ENCODE data around the gene TBXAS1.

Gene TBXAS1

GRCh38 chr7:140056431-140057142 lies 227.5 kb downstream of the TBXAS1 start:
- ChIA-PET POLR2A (no interaction called here), CTCF (no interaction called here)
- no peak for DNase-seq (ENCODE audit: extremely low spot score)
- no peak for TF ChIP-seq CTCF (IDR thresholded peaks at IDR 0.05; ENCODE audit: control extremely low read depth, extremely low read depth, low read depth, missing control alignments)

GRCh38 chr7:140057143-140057535 lies 228.1 kb downstream of the TBXAS1 start:
- POLR2A ChIA-PET = no interaction called here
- no peak for TF ChIP-seq CTCF (IDR thresholded peaks at IDR 0.05; ENCODE audit: control extremely low read depth, extremely low read depth, low read depth, missing control alignments)
- CTCF ChIA-PET = no interaction called here
- no peak for DNase-seq (ENCODE audit: extremely low spot score)

- CTCF ChIA-PET = no interaction called here
- TF ChIP-seq CTCF (IDR thresholded peaks at IDR 0.05; ENCODE audit: control extremely low read depth, extremely low read depth, low read depth, missing control alignments) = no peak
- DNase-seq (ENCODE audit: extremely low spot score) = no peak
- POLR2A ChIA-PET = no interaction called here
These were observed 229.5 kb downstream of the TBXAS1 start for GRCh38 chr7:140058517-140058916.

GRCh38 chr7:140059273-140060242 lies 230.5 kb downstream of the TBXAS1 start:
- no peak for TF ChIP-seq CTCF (IDR thresholded peaks at IDR 0.05; ENCODE audit: control extremely low read depth, extremely low read depth, low read depth, missing control alignments)
- no peak for DNase-seq (ENCODE audit: extremely low spot score)
- ChIA-PET POLR2A (no interaction called here), CTCF (interaction anchor here (1.2 kb wide), 1 partner anchor 413 kb away, joined by 3 read pairs; no protein-coding TSS in a partner anchor)

GRCh38 chr7:140060243-140060630 lies 231.2 kb downstream of the TBXAS1 start:
- POLR2A ChIA-PET = no interaction called here
- CTCF ChIA-PET = interaction anchor here (1.2 kb wide), 1 partner anchor 414 kb away, joined by 3 read pairs; no protein-coding TSS in a partner anchor
- DNase-seq (ENCODE audit: extremely low spot score) = no peak
- no peak for TF ChIP-seq CTCF (IDR thresholded peaks at IDR 0.05; ENCODE audit: control extremely low read depth, extremely low read depth, low read depth, missing control alignments)

GRCh38 chr7:140060788-140061606 lies 231.9 kb downstream of the TBXAS1 start:
- POLR2A ChIA-PET = no interaction called here
- CTCF ChIA-PET = interaction anchor here (1.2 to 1.6 kb wide), 2 partner anchors 16 to 415 kb away, joined by 3 to 4 read pairs; no protein-coding TSS in a partner anchor
- no peak for DNase-seq (ENCODE audit: extremely low spot score)
- no peak for TF ChIP-seq CTCF (IDR thresholded peaks at IDR 0.05; ENCODE audit: control extremely low read depth, extremely low read depth, low read depth, missing control alignments)
